Stimulated activated CD4-positive, alpha-beta T cell treated with anti-CD3 and anti-CD28 coated beads, Interleukin-1b, Interleukin-23, amount 100 ng/mL, for 1 hour (primary cell): ENCODE data around the gene GNAI1.

Experiments used
- DNase-seq, 2 donors: peaks; one replicate each; pipeline ENCODE4 v3.0.0-alpha.2; 2020; ENCODE audit warnings: low read depth in 2 of 2

Gene GNAI1

GRCh38 chr7:80159802-80160201 lies 25.2 kb downstream of the GNAI1 start:
- DNase-seq = no peak

- DNase-seq = no peak
These were observed 26.8 kb downstream of the GNAI1 start for GRCh38 chr7:80161466-80161865.

GRCh38 chr7:80165177-80165576 lies 30.5 kb downstream of the GNAI1 start:
- no peak for DNase-seq

GRCh38 chr7:80170445-80170844 lies 35.8 kb downstream of the GNAI1 start:
- no peak for DNase-seq

GRCh38 chr7:80172387-80172786 lies 37.8 kb downstream of the GNAI1 start:
- no peak for DNase-seq

- DNase-seq = no peak
These were observed 41.1 kb downstream of the GNAI1 start for GRCh38 chr7:80175744-80176143.

GRCh38 chr7:80181411-80181810 lies 46.8 kb downstream of the GNAI1 start:
- DNase-seq = no peak

GRCh38 chr7:80182630-80183276 lies 48.1 kb downstream of the GNAI1 start:
- DNase-seq = no peak

GRCh38 chr7:80183351-80183750 lies 48.7 kb downstream of the GNAI1 start:
- DNase-seq = no peak

- no peak for DNase-seq
These were observed 49.5 kb downstream of the GNAI1 start for GRCh38 chr7:80183900-80184685.

GRCh38 chr7:80184693-80185092 lies 50.1 kb downstream of the GNAI1 start:
- DNase-seq = no peak

- no peak for DNase-seq
These were observed 50.9 kb downstream of the GNAI1 start for GRCh38 chr7:80185571-80185970.

GRCh38 chr7:80186721-80187120 lies 52.1 kb downstream of the GNAI1 start:
- no peak for DNase-seq

- no peak for DNase-seq
These were observed 52.6 kb downstream of the GNAI1 start for GRCh38 chr7:80187279-80187678.

GRCh38 chr7:80187727-80188126 lies 53.1 kb downstream of the GNAI1 start:
- no peak for DNase-seq

GRCh38 chr7:80189638-80190037 lies 55.0 kb downstream of the GNAI1 start:
- DNase-seq = no peak

GRCh38 chr7:80197627-80198026 lies 63.0 kb downstream of the GNAI1 start:
- no peak for DNase-seq

- no peak for DNase-seq
These were observed 64.4 kb downstream of the GNAI1 start for GRCh38 chr7:80199051-80199450.

GRCh38 chr7:80204454-80204853 lies 69.8 kb downstream of the GNAI1 start:
- no peak for DNase-seq

- DNase-seq = no peak
These were observed 70.3 kb downstream of the GNAI1 start for GRCh38 chr7:80204919-80205318.

- DNase-seq = no peak
These were observed 72.1 kb downstream of the GNAI1 start for GRCh38 chr7:80206763-80207162.

GRCh38 chr7:80207501-80207900 lies 72.9 kb downstream of the GNAI1 start:
- no peak for DNase-seq

- no peak for DNase-seq
These were observed 74.1 kb downstream of the GNAI1 start for GRCh38 chr7:80208700-80209099.

GRCh38 chr7:80210400-80210799 lies 75.8 kb downstream of the GNAI1 start:
- no peak for DNase-seq
